Fibroblast of mammary gland (primary cell): Measurements from ENCODE around the gene ARMC6.

Experiments
- DNase-seq: peaks from one replicate; pipeline ENCODE4 v3.0.0-alpha.2; 2010; ENCODE audit warnings: low read depth
- H3K4me3 ChIP-seq: 2 replicates; pipeline ENCODE4 v1.5.1; 2011; ENCODE audit warnings: low read depth, mild to moderate bottlenecking, low read length, moderate library complexity; ENCODE audit not compliant: control insufficient read depth
- CTCF ChIP-seq: conservative IDR thresholded peaks from 2 replicates; pipeline ENCODE4 v1.5.1; 2011; ENCODE audit warnings: low read depth, low read length, inconsistent platforms; ENCODE audit not compliant: control insufficient read depth, insufficient read depth

Gene ARMC6

GRCh38 chr19:18998276-18998675, 35.1 kb upstream of the ARMC6 start:
- DNase-seq = no peak
- no peak for TF ChIP-seq CTCF
- H3K4me3 ChIP-seq = no peak overlapping the region

GRCh38 chr19:18999016-18999758, 34.2 kb upstream of the ARMC6 start:
- no peak for TF ChIP-seq CTCF
- no peak overlapping the region for H3K4me3 ChIP-seq
- DNase-seq = peak; percentile 15

GRCh38 chr19:18999896-19000620, 33.3 kb upstream of the ARMC6 start:
- H3K4me3 ChIP-seq = no peak overlapping the region
- TF ChIP-seq CTCF = peak; percentile 26
- DNase-seq = peak; percentile 11

GRCh38 chr19:19004144-19004543, 29.3 kb upstream of the ARMC6 start:
- no peak for TF ChIP-seq CTCF
- DNase-seq = no peak

GRCh38 chr19:19006213-19006612, 27.2 kb upstream of the ARMC6 start:
- no peak for TF ChIP-seq CTCF
- no peak overlapping the region for H3K4me3 ChIP-seq
- DNase-seq = peak; percentile 18

More at GRCh38 chr19:19004144-19004543, 29.3 kb upstream of the ARMC6 start:
- no peak overlapping the region for H3K4me3 ChIP-seq

- TF ChIP-seq CTCF = no peak
Observed at GRCh38 chr19:19009951-19010350, 23.5 kb upstream of the ARMC6 start.

More at GRCh38 chr19:19009951-19010350, 23.5 kb upstream of the ARMC6 start:
- DNase-seq = no peak
- no peak overlapping the region for H3K4me3 ChIP-seq
